ENCODE data around the gene TNFRSF12A.

DNA sequence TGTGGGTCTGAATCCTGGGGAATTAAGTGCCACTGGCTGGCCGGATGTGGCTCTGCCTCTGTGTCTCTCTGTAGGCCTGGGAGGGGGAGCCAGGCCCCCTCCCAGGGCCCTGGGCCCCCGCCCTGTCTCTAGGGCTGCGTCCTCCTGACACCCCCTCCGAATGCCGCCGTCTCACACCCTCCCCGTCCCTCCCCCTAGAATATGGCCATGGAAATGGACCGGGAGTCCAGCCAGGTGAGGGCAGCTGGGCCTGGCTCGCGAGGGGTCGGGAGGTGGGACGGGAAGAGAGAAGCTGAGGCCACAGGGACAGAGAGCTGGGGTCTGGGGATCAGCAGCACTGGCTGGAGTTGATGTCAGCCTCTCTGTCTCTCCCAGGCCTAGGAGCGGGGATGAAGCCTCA, 23.9 kb upstream of the TNFRSF12A start:
- TF ChIP-seq, protein P1, sequence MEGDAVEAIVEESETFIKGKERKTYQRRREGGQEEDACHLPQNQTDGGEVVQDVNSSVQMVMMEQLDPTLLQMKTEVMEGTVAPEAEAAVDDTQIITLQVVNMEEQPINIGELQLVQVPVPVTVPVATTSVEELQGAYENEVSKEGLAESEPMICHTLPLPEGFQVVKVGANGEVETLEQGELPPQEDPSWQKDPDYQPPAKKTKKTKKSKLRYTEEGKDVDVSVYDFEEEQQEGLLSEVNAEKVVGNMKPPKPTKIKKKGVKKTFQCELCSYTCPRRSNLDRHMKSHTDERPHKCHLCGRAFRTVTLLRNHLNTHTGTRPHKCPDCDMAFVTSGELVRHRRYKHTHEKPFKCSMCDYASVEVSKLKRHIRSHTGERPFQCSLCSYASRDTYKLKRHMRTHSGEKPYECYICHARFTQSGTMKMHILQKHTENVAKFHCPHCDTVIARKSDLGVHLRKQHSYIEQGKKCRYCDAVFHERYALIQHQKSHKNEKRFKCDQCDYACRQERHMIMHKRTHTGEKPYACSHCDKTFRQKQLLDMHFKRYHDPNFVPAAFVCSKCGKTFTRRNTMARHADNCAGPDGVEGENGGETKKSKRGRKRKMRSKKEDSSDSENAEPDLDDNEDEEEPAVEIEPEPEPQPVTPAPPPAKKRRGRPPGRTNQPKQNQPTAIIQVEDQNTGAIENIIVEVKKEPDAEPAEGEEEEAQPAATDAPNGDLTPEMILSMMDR (IDR thresholded peaks at IDR 0.05), result no peak
- no peak for TF ChIP-seq POLR2A (IDR thresholded peaks at IDR 0.05)
